ENCODE measurements around the gene NTRK2.

GRCh38 chr9:84711398-84711777 lies 41.9 kb downstream of the NTRK2 start:
- TF ChIP-seq, protein P1, sequence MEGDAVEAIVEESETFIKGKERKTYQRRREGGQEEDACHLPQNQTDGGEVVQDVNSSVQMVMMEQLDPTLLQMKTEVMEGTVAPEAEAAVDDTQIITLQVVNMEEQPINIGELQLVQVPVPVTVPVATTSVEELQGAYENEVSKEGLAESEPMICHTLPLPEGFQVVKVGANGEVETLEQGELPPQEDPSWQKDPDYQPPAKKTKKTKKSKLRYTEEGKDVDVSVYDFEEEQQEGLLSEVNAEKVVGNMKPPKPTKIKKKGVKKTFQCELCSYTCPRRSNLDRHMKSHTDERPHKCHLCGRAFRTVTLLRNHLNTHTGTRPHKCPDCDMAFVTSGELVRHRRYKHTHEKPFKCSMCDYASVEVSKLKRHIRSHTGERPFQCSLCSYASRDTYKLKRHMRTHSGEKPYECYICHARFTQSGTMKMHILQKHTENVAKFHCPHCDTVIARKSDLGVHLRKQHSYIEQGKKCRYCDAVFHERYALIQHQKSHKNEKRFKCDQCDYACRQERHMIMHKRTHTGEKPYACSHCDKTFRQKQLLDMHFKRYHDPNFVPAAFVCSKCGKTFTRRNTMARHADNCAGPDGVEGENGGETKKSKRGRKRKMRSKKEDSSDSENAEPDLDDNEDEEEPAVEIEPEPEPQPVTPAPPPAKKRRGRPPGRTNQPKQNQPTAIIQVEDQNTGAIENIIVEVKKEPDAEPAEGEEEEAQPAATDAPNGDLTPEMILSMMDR (IDR thresholded peaks at IDR 0.05; ENCODE audit: low read depth, low read length, poor library complexity, severe bottlenecking), result no peak
- TF ChIP-seq EZH2phosphoT487 (IDR thresholded peaks at IDR 0.05; ENCODE audit: borderline replicate concordance, low read length), result no peak
